ENCODE data around the gene BCAP31. TPM values are rescaled to one million over a fixed set of nuclear protein-coding genes. Genes with fewer than 3 reads are reported as not detected.

Gene BCAP31
- 84.3 and 104 TPM in 2 replicates for total RNA-seq

DNA sequence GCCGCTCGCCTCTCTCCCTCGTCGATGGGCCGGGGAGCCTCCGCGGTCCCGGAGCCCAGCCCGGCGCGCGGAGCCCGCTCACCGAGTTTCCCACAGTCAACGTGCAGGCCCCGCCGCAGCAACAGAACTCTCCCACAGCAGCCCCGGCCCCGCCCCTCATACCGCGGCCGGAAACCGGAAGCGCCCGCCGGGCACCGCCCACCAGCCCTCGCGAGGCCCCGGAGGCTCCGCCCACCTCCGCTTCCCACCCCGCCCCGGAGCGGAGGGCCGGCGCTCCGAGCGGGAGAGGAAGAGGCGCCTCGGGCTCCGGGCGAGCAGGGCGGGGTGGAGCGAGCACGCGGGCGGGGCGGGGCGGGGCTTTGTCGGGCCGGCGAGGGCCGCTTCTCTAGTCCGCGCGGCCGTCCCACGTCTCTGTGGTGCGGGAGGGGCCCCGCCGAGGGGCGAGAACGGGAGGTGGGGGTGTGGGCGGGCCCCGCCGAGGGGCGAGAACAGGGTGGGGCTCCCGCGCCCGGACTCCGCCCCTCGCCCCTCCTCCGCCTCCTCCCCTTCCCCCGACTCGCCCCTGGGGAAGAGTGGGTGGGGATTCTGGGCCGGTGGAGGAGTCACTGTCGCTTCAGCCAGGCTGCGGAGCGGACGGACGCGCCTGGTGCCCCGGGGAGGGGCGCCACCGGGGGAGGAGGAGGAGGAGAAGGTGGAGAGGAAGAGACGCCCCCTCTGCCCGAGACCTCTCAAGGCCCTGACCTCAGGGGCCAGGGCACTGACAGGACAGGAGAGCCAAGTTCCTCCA is at the start of gene BCAP31, which contains the start of gene ABCD1:
TSS of gene BCAP31 (minus strand) at position 136 of the 787 bp plus-strand sequence. CDS start 1,143 bp downstream, outside the sequence.
TSS of gene ABCD1 (plus strand) at position 605 of the 787 bp plus-strand sequence. CDS start 411 bp downstream, outside the sequence.

GRCh38 chrX:153763989-153764755 is 40.0 kb upstream of the BCAP31 start, which contains the start of gene PLXNB3:
PLXNB3 (plus strand) TSS chrX:153764249; CDS start chrX:153765536, 1,287 bp downstream.

GRCh38 chrX:153687121-153688039 is 36.8 kb downstream of the BCAP31 start, which contains the start of gene SLC6A8:
SLC6A8 (plus strand) TSS chrX:153687926; CDS start chrX:153688575, 649 bp downstream.

GRCh38 chrX:153673428-153674218 is 50.6 kb downstream of the BCAP31 start, which contains the start of gene PNCK:
PNCK (minus strand) TSS chrX:153673813; CDS start chrX:153673076, 737 bp downstream.

Other genes starting within 250 kb of the BCAP31 start
- 14.0 TPM in 2 replicates for gene BGN, start 229.4 kb downstream of the BCAP31 start, total RNA-seq
- gene ATP2B3, start 206.7 kb downstream of the BCAP31 start, total RNA-seq, result not detected in 2 replicates
- 35.1 and 38.7 TPM in 2 replicates for gene CCNQ, start 125.2 kb downstream of the BCAP31 start, total RNA-seq
- 0.34 and 0.45 TPM in 2 replicates for gene DUSP9, start 77.2 kb downstream of the BCAP31 start, total RNA-seq
- 0.15 TPM in 1 of 2 replicates, not detected in the other for gene PNCK, start 50.6 kb downstream of the BCAP31 start, total RNA-seq
- 7.9 and 8.7 TPM in 2 replicates for gene SLC6A8, start 36.5 kb downstream of the BCAP31 start, total RNA-seq
- gene ABCD1, start 469 bp upstream of the BCAP31 start, total RNA-seq, result 10.3 and 11.9 TPM in 2 replicates
- 4.2 and 5.8 TPM in 2 replicates for gene PLXNB3, start 39.9 kb upstream of the BCAP31 start, total RNA-seq
- gene SRPK3, start 56.7 kb upstream of the BCAP31 start, total RNA-seq, result 0.59 and 0.84 TPM in 2 replicates
- gene IDH3G, start 70.0 kb upstream of the BCAP31 start, total RNA-seq, result 94.1 and 96.8 TPM in 2 replicates
- 187 and 269 TPM in 2 replicates for gene SSR4, start 70.3 kb upstream of the BCAP31 start, total RNA-seq
- 0.30 and 0.50 TPM in 2 replicates for gene PDZD4, start 106.2 kb upstream of the BCAP31 start, total RNA-seq
- 28.6 and 30.0 TPM in 2 replicates for gene L1CAM, start 161.8 kb upstream of the BCAP31 start, total RNA-seq
- 0.50 TPM in 1 of 2 replicates, not detected in the other for gene AVPR2, start 180.3 kb upstream of the BCAP31 start, total RNA-seq
- gene ARHGAP4, start 201.9 kb upstream of the BCAP31 start, total RNA-seq, result 2.2 and 3.7 TPM in 2 replicates
- 169 and 189 TPM in 2 replicates for gene NAA10, start 210.7 kb upstream of the BCAP31 start, total RNA-seq
- 0.30 and 0.84 TPM in 2 replicates for gene RENBP, start 220.3 kb upstream of the BCAP31 start, total RNA-seq
- 39.3 and 43.1 TPM in 2 replicates for gene HCFC1, start 247.4 kb upstream of the BCAP31 start, total RNA-seq
- gene TMEM187, start 248.4 kb upstream of the BCAP31 start, total RNA-seq, result 4.7 and 5.1 TPM in 2 replicates

All from bronchus fibroblast of lung (primary cell).